GM19467 (cell line): ENCODE results near the gene PLS1.
"Not testable (repeated sequence)": the region's sequence is repeated elsewhere in the genome, so short reads cannot be mapped to it uniquely, and the experiment has no call there.

Experiments used
- ATAC-seq: cut with Tn5 transposase; IDR thresholded peaks from one replicate; pipeline ENCODE4 v1.9.1; 2021; ENCODE audit warnings: mild to moderate bottlenecking, moderate library complexity; ENCODE audit not compliant: unreplicated experiment

The PLS1 gene

GRCh38 chr3:142595951-142596725 is at the start of gene PLS1:
Gene PLS1, plus strand, starts transcription at chr3:142596393. Its CDS starts 67,845 bp downstream, at chr3:142664238.
- peak; percentile 90 for ATAC-seq

GRCh38 chr3:142549986-142550385 is 46.2 kb upstream of the PLS1 start:
- ATAC-seq, result no peak

GRCh38 chr3:142552579-142552978 is 43.6 kb upstream of the PLS1 start:
- not testable (repeated sequence) for ATAC-seq

GRCh38 chr3:142553741-142554140 is 42.5 kb upstream of the PLS1 start:
- no peak for ATAC-seq

GRCh38 chr3:142560118-142560517 is 36.1 kb upstream of the PLS1 start:
- no peak for ATAC-seq

GRCh38 chr3:142563496-142563997 is 32.6 kb upstream of the PLS1 start:
- ATAC-seq, result no peak

- no peak for ATAC-seq
These were observed 30.1 kb upstream of the PLS1 start for GRCh38 chr3:142566096-142566495.

- no peak for ATAC-seq
These were observed 27.7 kb upstream of the PLS1 start for GRCh38 chr3:142568393-142569017.

- ATAC-seq, result not testable (repeated sequence)
These were observed 26.8 kb upstream of the PLS1 start for GRCh38 chr3:142569422-142569821.

- not testable (repeated sequence) for ATAC-seq
These were observed 22.0 kb upstream of the PLS1 start for GRCh38 chr3:142574223-142574622.

GRCh38 chr3:142574665-142575064 is 21.5 kb upstream of the PLS1 start:
- ATAC-seq, result no peak

GRCh38 chr3:142576792-142577191 is 19.4 kb upstream of the PLS1 start:
- no peak for ATAC-seq

GRCh38 chr3:142577696-142578328 is 18.4 kb upstream of the PLS1 start:
- no peak for ATAC-seq

- peak; percentile 93 for ATAC-seq
These were observed 17.6 kb upstream of the PLS1 start, which contains the start of gene ATR for GRCh38 chr3:142578329-142579223. Gene ATR, minus strand, starts transcription at chr3:142578733. Its CDS starts 29 bp downstream, at chr3:142578704.

GRCh38 chr3:142580061-142580423 is 16.2 kb upstream of the PLS1 start:
- no peak for ATAC-seq

GRCh38 chr3:142581070-142581469 is 15.1 kb upstream of the PLS1 start:
- not testable (repeated sequence) for ATAC-seq

- no peak for ATAC-seq
These were observed 9.3 kb upstream of the PLS1 start for GRCh38 chr3:142586803-142587406.

- no peak for ATAC-seq
These were observed 7.5 kb upstream of the PLS1 start for GRCh38 chr3:142588703-142589102.

GRCh38 chr3:142592268-142592667 is 3.9 kb upstream of the PLS1 start:
- not testable (repeated sequence) for ATAC-seq

GRCh38 chr3:142595141-142595540 is 1.1 kb upstream of the PLS1 start:
- ATAC-seq, result no peak
